HG03439 (cell line): ENCODE measurements around the gene UGT2B11.
"Not testable (repeated sequence)": the region's sequence is repeated elsewhere in the genome, so short reads cannot be mapped to it uniquely, and the experiment has no call there.

Experiments
- ATAC-seq: cut with Tn5 transposase; IDR thresholded peaks from one replicate; pipeline ENCODE4 v1.9.1; 2021; ENCODE audit warnings: mild to moderate bottlenecking, moderate library complexity; ENCODE audit not compliant: unreplicated experiment

Gene UGT2B11

GRCh38 chr4:69214716-69215115 is at the start of gene UGT2B11:
UGT2B11 (minus strand) TSS chr4:69214748; CDS start chr4:69214722, 26 bp downstream.
- no peak for ATAC-seq

GRCh38 chr4:69253147-69253772 is 38.7 kb upstream of the UGT2B11 start:
- ATAC-seq = not testable (repeated sequence)

- ATAC-seq = not testable (repeated sequence)
These were observed 36.3 kb upstream of the UGT2B11 start for GRCh38 chr4:69250884-69251283.

GRCh38 chr4:69242562-69243240 is 28.2 kb upstream of the UGT2B11 start:
- not testable (repeated sequence) for ATAC-seq

GRCh38 chr4:69241746-69242145 is 27.2 kb upstream of the UGT2B11 start:
- not testable (repeated sequence) for ATAC-seq

GRCh38 chr4:69240787-69241186 is 26.2 kb upstream of the UGT2B11 start:
- ATAC-seq = not testable (repeated sequence)

GRCh38 chr4:69239557-69240168 is 25.1 kb upstream of the UGT2B11 start:
- ATAC-seq = no peak

- no peak for ATAC-seq
These were observed 24.5 kb upstream of the UGT2B11 start for GRCh38 chr4:69239092-69239491.

- ATAC-seq = no peak
These were observed 10.3 kb upstream of the UGT2B11 start for GRCh38 chr4:69224891-69225290.

- not testable (repeated sequence) for ATAC-seq
These were observed 8.7 kb upstream of the UGT2B11 start for GRCh38 chr4:69223277-69223676.

- not testable (repeated sequence) for ATAC-seq
These were observed 3.9 kb upstream of the UGT2B11 start for GRCh38 chr4:69218491-69218890.

- no peak for ATAC-seq
These were observed 3.6 kb downstream of the UGT2B11 start for GRCh38 chr4:69210911-69211310.

GRCh38 chr4:69198506-69198905 is 16.0 kb downstream of the UGT2B11 start:
- not testable (repeated sequence) for ATAC-seq

GRCh38 chr4:69196209-69196965 is 18.2 kb downstream of the UGT2B11 start:
- no peak for ATAC-seq

- ATAC-seq = no peak
These were observed 20.4 kb downstream of the UGT2B11 start for GRCh38 chr4:69194166-69194565.

- ATAC-seq = not testable (repeated sequence)
These were observed 22.6 kb downstream of the UGT2B11 start for GRCh38 chr4:69191905-69192304.

- ATAC-seq = not testable (repeated sequence)
These were observed 23.9 kb downstream of the UGT2B11 start for GRCh38 chr4:69190621-69191020.

- not testable (repeated sequence) for ATAC-seq
These were observed 32.9 kb downstream of the UGT2B11 start for GRCh38 chr4:69181519-69182169.

- ATAC-seq = not testable (repeated sequence)
These were observed 34.7 kb downstream of the UGT2B11 start for GRCh38 chr4:69179817-69180216.

- ATAC-seq = not testable (repeated sequence)
These were observed 35.8 kb downstream of the UGT2B11 start for GRCh38 chr4:69178751-69179205.
